KMS-11 (cell line): Measurements from ENCODE around the gene FBLN1.
"Not testable (repeated sequence)": the region's sequence is repeated elsewhere in the genome, so short reads cannot be mapped to it uniquely, and the experiment has no call there.

Experiments
- H2AFZ ChIP-seq: fragments of 200-600 bp; sonication (generic); 2 replicates; pipeline ENCODE4 v1.6.1; 2016; ENCODE audit warnings: antibody characterized with exemption, mixed run types, low read depth
- H3K27ac ChIP-seq: fragments of 200-600 bp; sonication (generic); 2 replicates; pipeline ENCODE4 v1.6.1; 2016; ENCODE audit warnings: mild to moderate bottlenecking, mixed run types
- H3K27me3 ChIP-seq: fragments of 200-600 bp; sonication (generic); 2 replicates; pipeline ENCODE4 v1.6.1; 2017; ENCODE audit warnings: mild to moderate bottlenecking, low read depth, mixed run types, moderate library complexity; ENCODE audit not compliant: insufficient read depth
- H3K36me3 ChIP-seq: fragments of 200-600 bp; sonication (generic); 2 replicates; pipeline ENCODE4 v1.6.1; 2017; ENCODE audit warnings: mild to moderate bottlenecking, mixed run types; ENCODE audit not compliant: insufficient read depth
- H3K4me1 ChIP-seq: fragments of 200-600 bp; sonication (generic); 2 replicates; pipeline ENCODE4 v1.6.1; 2016; ENCODE audit warnings: mild to moderate bottlenecking, low read depth, mixed run types; ENCODE audit not compliant: poor library complexity, severe bottlenecking
- H3K4me2 ChIP-seq: fragments of 200-600 bp; sonication (generic); 2 replicates; pipeline ENCODE4 v1.7.0; 2016; ENCODE audit warnings: mild to moderate bottlenecking, mixed run types
- H3K4me3 ChIP-seq: fragments of 200-600 bp; sonication (generic); IDR thresholded peaks from 2 replicates; pipeline ENCODE4 v1.6.1; 2017; ENCODE audit warnings: low read depth, low read length, mixed read lengths; ENCODE audit not compliant: insufficient read depth
- H3K79me2 ChIP-seq: fragments of 200-600 bp; sonication (generic); 2 replicates; pipeline ENCODE4 v1.6.1; 2016; ENCODE audit warnings: low read depth, mixed run types; ENCODE audit not compliant: insufficient read depth
- H3K9ac ChIP-seq: fragments of 200-600 bp; sonication (generic); 2 replicates; pipeline ENCODE4 v1.6.1; 2016; ENCODE audit warnings: mild to moderate bottlenecking, mixed run types
- H4K20me1 ChIP-seq: fragments of 200-600 bp; sonication (generic); 2 replicates; pipeline ENCODE4 v1.6.1; 2016; ENCODE audit warnings: mild to moderate bottlenecking, mixed run types; ENCODE audit not compliant: insufficient read depth
- TF ChIP-seq, protein P1 (sequence below): fragments of 200-600 bp; sonication (generic); conservative IDR thresholded peaks from 2 replicates; pipeline ENCODE4 v1.6.1; 2017; ENCODE audit warnings: low read depth, mild to moderate bottlenecking, antibody characterized with exemption, low read length, moderate library complexity, mixed read lengths

The FBLN1 gene

GRCh38 chr22:45600790-45601730, 98.4 kb downstream of the FBLN1 start:
- no peaks in the 10 kb centered on the region for H3K4me1 ChIP-seq
- H3K27me3 ChIP-seq = peaks cover 72% of the 10 kb centered on the region
- H3K4me2 ChIP-seq = no peak overlapping the region

DNA sequence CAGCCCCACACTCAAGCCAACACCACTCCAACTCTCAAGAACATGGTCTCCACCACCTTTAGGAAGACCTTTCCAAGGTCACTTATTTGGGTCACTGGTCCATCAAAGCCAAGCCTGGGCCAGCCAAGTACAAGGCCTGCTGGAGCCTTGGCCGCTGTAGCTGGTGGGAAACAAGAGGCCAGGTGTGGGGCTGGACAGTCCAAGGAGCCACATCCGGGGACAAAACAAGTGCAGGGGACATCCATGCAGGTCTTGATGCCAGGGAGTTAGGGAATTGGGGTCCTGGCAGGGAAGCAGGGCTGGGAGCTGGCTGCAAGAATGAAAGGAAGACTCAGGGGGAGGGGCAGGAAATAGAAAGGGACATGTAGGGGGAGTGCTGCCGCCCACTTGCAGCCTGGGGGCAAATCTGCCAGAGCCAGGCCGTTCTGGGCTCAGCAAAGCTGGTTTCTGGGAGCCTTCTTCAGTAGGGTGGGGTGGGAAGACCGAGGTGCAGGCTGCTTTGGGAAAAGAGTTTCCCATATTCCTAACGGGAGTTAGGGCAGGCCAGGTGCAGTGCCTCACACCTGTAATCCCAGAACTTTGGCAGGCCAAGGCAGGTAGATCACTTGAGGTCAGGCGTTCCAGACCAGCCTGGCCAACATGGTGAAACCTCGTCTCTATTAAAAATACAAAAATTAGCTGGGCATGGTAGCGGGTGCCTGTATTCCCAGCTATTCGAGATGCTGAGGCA, 99.5 kb downstream of the FBLN1 start:
- Histone ChIP-seq H4K20me1 (no peaks in the 10 kb centered on the region), H3K9ac (no peak overlapping the region), H3K36me3 (no peaks in the 10 kb centered on the region), H3K27ac (no peak overlapping the region), H3K4me2 (no peak overlapping the region), H3K4me1 (no peaks in the 10 kb centered on the region), H3K4me3 (no peak overlapping the region), H3K27me3 (peaks cover 80% of the 10 kb centered on the region), H3K79me2 (no peaks in the 10 kb centered on the region), H2AFZ (no peak overlapping the region)
- TF ChIP-seq, protein P1, sequence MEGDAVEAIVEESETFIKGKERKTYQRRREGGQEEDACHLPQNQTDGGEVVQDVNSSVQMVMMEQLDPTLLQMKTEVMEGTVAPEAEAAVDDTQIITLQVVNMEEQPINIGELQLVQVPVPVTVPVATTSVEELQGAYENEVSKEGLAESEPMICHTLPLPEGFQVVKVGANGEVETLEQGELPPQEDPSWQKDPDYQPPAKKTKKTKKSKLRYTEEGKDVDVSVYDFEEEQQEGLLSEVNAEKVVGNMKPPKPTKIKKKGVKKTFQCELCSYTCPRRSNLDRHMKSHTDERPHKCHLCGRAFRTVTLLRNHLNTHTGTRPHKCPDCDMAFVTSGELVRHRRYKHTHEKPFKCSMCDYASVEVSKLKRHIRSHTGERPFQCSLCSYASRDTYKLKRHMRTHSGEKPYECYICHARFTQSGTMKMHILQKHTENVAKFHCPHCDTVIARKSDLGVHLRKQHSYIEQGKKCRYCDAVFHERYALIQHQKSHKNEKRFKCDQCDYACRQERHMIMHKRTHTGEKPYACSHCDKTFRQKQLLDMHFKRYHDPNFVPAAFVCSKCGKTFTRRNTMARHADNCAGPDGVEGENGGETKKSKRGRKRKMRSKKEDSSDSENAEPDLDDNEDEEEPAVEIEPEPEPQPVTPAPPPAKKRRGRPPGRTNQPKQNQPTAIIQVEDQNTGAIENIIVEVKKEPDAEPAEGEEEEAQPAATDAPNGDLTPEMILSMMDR = no peak

More at GRCh38 chr22:45600790-45601730, 98.4 kb downstream of the FBLN1 start:
- no peak overlapping the region for H3K27ac ChIP-seq
- H4K20me1 ChIP-seq = no peaks in the 10 kb centered on the region
- H2AFZ ChIP-seq = no peak overlapping the region
- H3K9ac ChIP-seq = no peak overlapping the region
- H3K79me2 ChIP-seq = no peaks in the 10 kb centered on the region
- TF ChIP-seq, protein P1 = no peak
- no peaks in the 10 kb centered on the region for H3K36me3 ChIP-seq
- H3K4me3 ChIP-seq = no peak overlapping the region

DNA sequence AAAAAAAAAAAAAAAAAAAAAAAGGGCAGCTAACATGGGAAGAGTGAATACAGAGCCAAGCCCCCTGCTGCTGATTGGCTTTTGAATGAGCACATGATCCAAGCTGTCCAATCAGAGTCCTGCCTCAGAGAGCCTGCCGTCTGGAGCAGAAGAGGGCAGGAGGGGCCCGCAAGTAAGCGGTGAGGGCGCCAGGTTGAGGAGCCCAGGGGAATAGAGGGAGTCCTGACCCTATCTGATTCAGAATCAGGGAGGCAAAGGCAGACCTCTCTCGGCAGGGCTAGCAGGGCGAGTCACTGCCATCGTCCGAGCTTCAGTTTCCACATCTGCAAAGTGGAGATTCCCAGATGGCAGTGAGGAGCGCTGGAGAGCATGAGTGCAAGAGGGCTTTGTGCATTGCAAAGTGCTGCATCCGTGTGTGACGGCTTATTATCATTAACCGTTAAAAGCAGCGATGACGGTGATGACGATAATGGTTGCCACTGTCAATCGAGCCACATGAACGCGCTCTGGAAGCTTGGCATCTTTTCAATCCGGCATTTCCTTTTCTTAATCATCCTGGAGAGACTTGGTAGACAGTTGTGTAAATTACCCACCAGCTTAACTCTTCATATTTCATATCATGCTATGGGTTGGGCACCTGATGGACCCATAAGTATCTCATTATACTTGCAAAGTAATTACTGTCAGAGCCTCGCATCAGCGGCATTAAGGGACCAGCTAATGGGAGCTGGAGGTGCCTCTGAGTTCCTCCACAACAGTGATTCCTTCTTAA, 100.3 kb downstream of the FBLN1 start:
- no peak overlapping the region for H3K9ac ChIP-seq
- no peaks in the 10 kb centered on the region for H3K36me3 ChIP-seq
- no peak overlapping the region for H3K27ac ChIP-seq
- no peaks in the 10 kb centered on the region for H4K20me1 ChIP-seq
- no peak overlapping the region for H3K4me3 ChIP-seq
- TF ChIP-seq, protein P1 = no peak
- H3K79me2 ChIP-seq = no peaks in the 10 kb centered on the region
- H2AFZ ChIP-seq = no peak overlapping the region
- H3K27me3 ChIP-seq = peaks cover 74% of the 10 kb centered on the region
- H3K4me2 ChIP-seq = no peak overlapping the region
- no peaks in the 10 kb centered on the region for H3K4me1 ChIP-seq

- Histone ChIP-seq H3K4me2 (no peak overlapping the region), H3K9ac (no peak overlapping the region), H3K4me3 (no peak overlapping the region), H2AFZ (no peak overlapping the region), H3K4me1 (no peaks in the 10 kb centered on the region), H3K27me3 (peaks cover 73% of the 10 kb centered on the region), H3K27ac (no peak overlapping the region), H4K20me1 (no peaks in the 10 kb centered on the region), H3K79me2 (no peaks in the 10 kb centered on the region), H3K36me3 (no peaks in the 10 kb centered on the region)
- TF ChIP-seq, protein P1 = no peak
Measured at GRCh38 chr22:45603619-45604018, 100.9 kb downstream of the FBLN1 start.

GRCh38 chr22:45608045-45608444, 105.4 kb downstream of the FBLN1 start:
- H3K79me2 ChIP-seq, H3K4me2 ChIP-seq, H4K20me1 ChIP-seq, H3K27ac ChIP-seq, H3K9ac ChIP-seq, H3K36me3 ChIP-seq, H3K4me1 ChIP-seq, H3K4me3 ChIP-seq, H2AFZ ChIP-seq: not testable (repeated sequence)
- peaks cover 82% of the 10 kb centered on the region for H3K27me3 ChIP-seq
